ENCODE measurements around the gene ABLIM1. TPM values are rescaled to one million over a fixed set of nuclear protein-coding genes. Genes with fewer than 3 reads are reported as not detected.

The ABLIM1 gene
- polyA plus RNA-seq, 1 donor from 2014 or later = 10.1 TPM

DNA sequence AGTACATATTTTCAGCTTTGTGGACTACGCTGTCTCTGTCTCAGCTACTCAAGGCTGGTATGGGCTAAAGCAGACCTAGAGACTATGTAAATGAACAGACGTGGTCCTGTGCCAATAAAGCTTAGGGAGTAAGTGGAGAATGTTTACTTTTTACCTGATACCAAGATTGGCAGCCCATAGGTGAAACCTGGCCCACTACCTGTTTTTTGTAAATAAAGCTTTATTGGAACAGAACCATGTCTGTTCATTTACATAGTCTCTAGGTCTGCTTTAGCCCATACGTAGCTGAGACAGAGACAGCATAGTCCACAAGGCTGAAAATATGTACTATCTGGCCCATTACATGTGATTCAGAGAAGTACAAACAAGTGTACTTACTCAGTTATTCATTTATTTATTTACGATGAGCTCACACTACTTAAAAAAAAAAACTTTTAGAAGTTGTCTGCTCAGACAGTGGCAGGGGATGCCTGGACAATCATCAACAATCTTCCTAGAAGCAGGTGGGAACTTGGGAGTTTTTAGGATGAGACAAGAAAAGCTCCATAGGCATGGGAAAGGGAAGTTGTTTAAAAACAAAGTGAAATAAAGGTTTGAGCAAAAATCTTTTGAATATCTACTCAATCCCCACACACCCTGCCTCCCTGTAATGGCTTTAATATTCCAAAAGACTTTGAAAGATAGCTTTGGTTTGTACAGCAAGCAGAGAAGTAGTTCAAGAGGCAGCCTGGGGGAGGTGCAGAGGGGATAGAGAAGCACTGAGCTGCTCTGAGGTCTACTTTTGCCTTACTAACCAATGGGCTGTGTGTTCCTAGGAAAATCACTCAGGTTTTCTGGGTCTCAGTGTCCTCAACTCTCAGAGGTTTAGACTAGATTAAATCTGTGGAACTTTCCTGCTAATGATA, 139.4 kb downstream of the ABLIM1 start:
- no peaks in the 10 kb centered on the region for H3K9me3 ChIP-seq (ENCODE audit: low read length)
- H3K36me3 ChIP-seq (ENCODE audit: insufficient read depth, low read length) = no peaks in the 10 kb centered on the region
- no peak overlapping the region for H2AFZ ChIP-seq (ENCODE audit: low read depth, low read length)
- H3K27me3 ChIP-seq (ENCODE audit: insufficient read depth, low read depth, low read length) = peaks cover 6% of the 10 kb centered on the region
- no peaks in the 10 kb centered on the region for H4K20me1 ChIP-seq (ENCODE audit: insufficient read depth)
- no peak overlapping the region for H3K4me3 ChIP-seq (ENCODE audit: low read length)
- no peak overlapping the region for H3K4me2 ChIP-seq (ENCODE audit: low read length)
- no peak for TF ChIP-seq SMC3 (conservative IDR thresholded peaks at IDR 0.05; ENCODE audit: poor library complexity)
- TF ChIP-seq MXI1 (conservative IDR thresholded peaks at IDR 0.05; ENCODE audit: poor library complexity, severe bottlenecking) = no peak
- TF ChIP-seq POLR2AphosphoS5 (IDR thresholded peaks at IDR 0.05) = no peak
- no peak for TF ChIP-seq TAF1 (IDR thresholded peaks at IDR 0.05; ENCODE audit: low read depth)
- no peak for TF ChIP-seq RAD21 (conservative IDR thresholded peaks at IDR 0.05)
- TF ChIP-seq, protein P1, sequence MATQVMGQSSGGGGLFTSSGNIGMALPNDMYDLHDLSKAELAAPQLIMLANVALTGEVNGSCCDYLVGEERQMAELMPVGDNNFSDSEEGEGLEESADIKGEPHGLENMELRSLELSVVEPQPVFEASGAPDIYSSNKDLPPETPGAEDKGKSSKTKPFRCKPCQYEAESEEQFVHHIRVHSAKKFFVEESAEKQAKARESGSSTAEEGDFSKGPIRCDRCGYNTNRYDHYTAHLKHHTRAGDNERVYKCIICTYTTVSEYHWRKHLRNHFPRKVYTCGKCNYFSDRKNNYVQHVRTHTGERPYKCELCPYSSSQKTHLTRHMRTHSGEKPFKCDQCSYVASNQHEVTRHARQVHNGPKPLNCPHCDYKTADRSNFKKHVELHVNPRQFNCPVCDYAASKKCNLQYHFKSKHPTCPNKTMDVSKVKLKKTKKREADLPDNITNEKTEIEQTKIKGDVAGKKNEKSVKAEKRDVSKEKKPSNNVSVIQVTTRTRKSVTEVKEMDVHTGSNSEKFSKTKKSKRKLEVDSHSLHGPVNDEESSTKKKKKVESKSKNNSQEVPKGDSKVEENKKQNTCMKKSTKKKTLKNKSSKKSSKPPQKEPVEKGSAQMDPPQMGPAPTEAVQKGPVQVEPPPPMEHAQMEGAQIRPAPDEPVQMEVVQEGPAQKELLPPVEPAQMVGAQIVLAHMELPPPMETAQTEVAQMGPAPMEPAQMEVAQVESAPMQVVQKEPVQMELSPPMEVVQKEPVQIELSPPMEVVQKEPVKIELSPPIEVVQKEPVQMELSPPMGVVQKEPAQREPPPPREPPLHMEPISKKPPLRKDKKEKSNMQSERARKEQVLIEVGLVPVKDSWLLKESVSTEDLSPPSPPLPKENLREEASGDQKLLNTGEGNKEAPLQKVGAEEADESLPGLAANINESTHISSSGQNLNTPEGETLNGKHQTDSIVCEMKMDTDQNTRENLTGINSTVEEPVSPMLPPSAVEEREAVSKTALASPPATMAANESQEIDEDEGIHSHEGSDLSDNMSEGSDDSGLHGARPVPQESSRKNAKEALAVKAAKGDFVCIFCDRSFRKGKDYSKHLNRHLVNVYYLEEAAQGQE (IDR thresholded peaks at IDR 0.05; ENCODE audit: borderline replicate concordance) = no peak
- TF ChIP-seq EP300 (conservative IDR thresholded peaks at IDR 0.05; ENCODE audit: poor library complexity, severe bottlenecking) = no peak
- no peak for TF ChIP-seq EZH2 (IDR thresholded peaks at IDR 0.05; ENCODE audit: borderline replicate concordance, insufficient read depth, low read length, poor library complexity, severe bottlenecking)
- TF ChIP-seq, protein P2, sequence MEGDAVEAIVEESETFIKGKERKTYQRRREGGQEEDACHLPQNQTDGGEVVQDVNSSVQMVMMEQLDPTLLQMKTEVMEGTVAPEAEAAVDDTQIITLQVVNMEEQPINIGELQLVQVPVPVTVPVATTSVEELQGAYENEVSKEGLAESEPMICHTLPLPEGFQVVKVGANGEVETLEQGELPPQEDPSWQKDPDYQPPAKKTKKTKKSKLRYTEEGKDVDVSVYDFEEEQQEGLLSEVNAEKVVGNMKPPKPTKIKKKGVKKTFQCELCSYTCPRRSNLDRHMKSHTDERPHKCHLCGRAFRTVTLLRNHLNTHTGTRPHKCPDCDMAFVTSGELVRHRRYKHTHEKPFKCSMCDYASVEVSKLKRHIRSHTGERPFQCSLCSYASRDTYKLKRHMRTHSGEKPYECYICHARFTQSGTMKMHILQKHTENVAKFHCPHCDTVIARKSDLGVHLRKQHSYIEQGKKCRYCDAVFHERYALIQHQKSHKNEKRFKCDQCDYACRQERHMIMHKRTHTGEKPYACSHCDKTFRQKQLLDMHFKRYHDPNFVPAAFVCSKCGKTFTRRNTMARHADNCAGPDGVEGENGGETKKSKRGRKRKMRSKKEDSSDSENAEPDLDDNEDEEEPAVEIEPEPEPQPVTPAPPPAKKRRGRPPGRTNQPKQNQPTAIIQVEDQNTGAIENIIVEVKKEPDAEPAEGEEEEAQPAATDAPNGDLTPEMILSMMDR (IDR thresholded peaks at IDR 0.05; ENCODE audit: poor library complexity, severe bottlenecking) = no peak
- H3K9me2 ChIP-seq (ENCODE audit: insufficient read depth, low read length) = no peaks in the 10 kb centered on the region
- no peak overlapping the region for H3K9ac ChIP-seq (ENCODE audit: low read length)
- no peak overlapping the region for H3K27ac ChIP-seq (ENCODE audit: low read length)
- H3F3A ChIP-seq (ENCODE audit: insufficient read depth, low read length, poor library complexity, severe bottlenecking) = no peaks in the 10 kb centered on the region
- no peaks in the 10 kb centered on the region for H3K79me2 ChIP-seq (replicated peaks; ENCODE audit: insufficient read depth, low read length)

DNA sequence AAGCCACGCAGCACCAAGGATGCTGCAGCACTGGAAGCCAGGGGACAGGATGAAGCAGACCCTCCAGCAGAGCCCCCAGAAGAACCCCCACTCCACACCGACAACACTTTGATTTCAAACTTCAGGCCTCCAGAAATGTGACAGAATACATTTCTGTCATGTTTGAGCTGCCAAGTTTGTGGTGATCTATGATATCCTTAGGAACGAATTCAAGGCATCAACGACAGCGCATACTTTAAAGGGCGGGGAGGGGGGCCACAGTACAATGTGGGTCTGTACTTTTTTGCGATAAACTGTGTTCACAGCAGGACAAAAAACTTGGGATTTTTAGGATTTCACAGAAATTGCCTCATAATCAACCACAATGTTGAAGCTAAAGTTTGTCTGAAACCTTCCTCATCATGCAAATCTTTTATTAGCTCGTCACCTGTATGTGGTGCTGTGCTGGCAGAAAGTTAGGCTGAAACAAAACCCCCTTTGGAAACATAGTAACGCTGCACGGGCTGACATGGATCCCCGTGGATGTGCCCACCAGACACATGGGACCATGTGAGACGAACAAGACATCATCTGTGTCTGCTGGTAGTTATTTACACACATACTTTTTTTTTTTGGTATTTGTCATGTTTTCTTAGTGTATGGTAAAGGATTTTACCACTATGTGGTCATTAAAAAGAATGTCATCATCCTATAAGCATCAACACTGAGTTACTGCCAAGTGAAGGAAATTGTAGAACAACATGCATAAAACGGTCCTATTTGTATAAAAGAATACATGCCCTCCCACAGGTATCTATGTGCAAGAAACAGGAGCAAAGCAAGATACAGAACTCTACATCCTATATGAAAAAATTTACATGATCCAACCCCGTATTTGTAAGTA, 140.5 kb downstream of the ABLIM1 start:
- Histone ChIP-seq H3K27me3 (ENCODE audit: insufficient read depth, low read depth, low read length) (peaks cover 5% of the 10 kb centered on the region), H3K4me3 (ENCODE audit: low read length) (no peak overlapping the region), H3K9ac (ENCODE audit: low read length) (no peak overlapping the region), H3K4me2 (ENCODE audit: low read length) (no peak overlapping the region), H3F3A (ENCODE audit: insufficient read depth, low read length, poor library complexity, severe bottlenecking) (no peaks in the 10 kb centered on the region), H3K9me2 (ENCODE audit: insufficient read depth, low read length) (no peaks in the 10 kb centered on the region), H4K20me1 (ENCODE audit: insufficient read depth) (no peaks in the 10 kb centered on the region), H3K9me3 (ENCODE audit: low read length) (no peaks in the 10 kb centered on the region), H2AFZ (ENCODE audit: low read depth, low read length) (no peak overlapping the region), H3K79me2 (replicated peaks; ENCODE audit: insufficient read depth, low read length) (no peaks in the 10 kb centered on the region), H3K36me3 (ENCODE audit: insufficient read depth, low read length) (no peaks in the 10 kb centered on the region), H3K27ac (ENCODE audit: low read length) (no peak overlapping the region)
- TF ChIP-seq EZH2 (IDR thresholded peaks at IDR 0.05; ENCODE audit: borderline replicate concordance, insufficient read depth, low read length, poor library complexity, severe bottlenecking) (no peak), TAF1 (IDR thresholded peaks at IDR 0.05; ENCODE audit: low read depth) (no peak), POLR2AphosphoS5 (IDR thresholded peaks at IDR 0.05) (no peak), SMC3 (conservative IDR thresholded peaks at IDR 0.05; ENCODE audit: poor library complexity) (no peak), MXI1 (conservative IDR thresholded peaks at IDR 0.05; ENCODE audit: poor library complexity, severe bottlenecking) (no peak), RAD21 (conservative IDR thresholded peaks at IDR 0.05) (no peak), EP300 (conservative IDR thresholded peaks at IDR 0.05; ENCODE audit: poor library complexity, severe bottlenecking) (no peak)
- TF ChIP-seq, protein P2 (IDR thresholded peaks at IDR 0.05; ENCODE audit: poor library complexity, severe bottlenecking) = no peak
- TF ChIP-seq, protein P1 (IDR thresholded peaks at IDR 0.05; ENCODE audit: borderline replicate concordance) = no peak
